ENCODE measurements around the gene PXYLP1. TPM values are rescaled to one million over a fixed set of nuclear protein-coding genes. Genes with fewer than 3 reads are reported as not detected.

PXYLP1 gene
- total RNA-seq, 2 donors from 2014 or later = 37.7 to 53.6 TPM

DNA sequence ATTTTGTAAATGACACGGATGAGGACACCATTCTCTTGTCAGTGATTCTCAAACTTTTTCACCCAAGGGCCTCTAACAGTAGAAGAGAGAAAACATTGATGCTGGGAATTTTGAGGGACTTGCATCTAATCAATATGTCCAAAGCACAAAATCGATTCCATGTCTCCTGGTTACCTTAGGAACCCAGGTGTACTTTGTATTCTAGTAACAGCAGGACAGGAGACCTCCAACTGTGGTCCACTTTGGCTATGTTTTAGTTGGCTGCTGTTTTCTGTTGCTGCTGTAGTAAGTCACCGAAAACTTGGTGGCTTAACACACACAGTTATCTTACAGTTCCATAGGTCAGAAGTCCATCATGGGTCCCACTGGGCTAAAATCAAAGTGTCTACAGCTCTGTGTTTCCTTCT lies 112.2 kb downstream of the PXYLP1 start:
- Histone ChIP-seq H3K27me3 (ENCODE audit: control insufficient read depth, insufficient read depth, low read length, poor library complexity, severe bottlenecking) (no peaks in the 10 kb centered on the region), H3K9me3 (ENCODE audit: control insufficient read depth, low read length) (no peaks in the 10 kb centered on the region), H3K36me3 (ENCODE audit: control insufficient read depth, insufficient read depth, low read length) (no peaks in the 10 kb centered on the region), H3K27ac (ENCODE audit: low read depth, low read length) (no peak overlapping the region), H3K9ac (ENCODE audit: extremely low read depth, low read length, poor library complexity, severe bottlenecking) (no peak overlapping the region), H3K4me1 (ENCODE audit: control insufficient read depth, insufficient read depth, low read length) (peaks cover 18% of the 10 kb centered on the region), H3K4me3 (ENCODE audit: low read length) (no peak overlapping the region)
- TF ChIP-seq, protein P1, sequence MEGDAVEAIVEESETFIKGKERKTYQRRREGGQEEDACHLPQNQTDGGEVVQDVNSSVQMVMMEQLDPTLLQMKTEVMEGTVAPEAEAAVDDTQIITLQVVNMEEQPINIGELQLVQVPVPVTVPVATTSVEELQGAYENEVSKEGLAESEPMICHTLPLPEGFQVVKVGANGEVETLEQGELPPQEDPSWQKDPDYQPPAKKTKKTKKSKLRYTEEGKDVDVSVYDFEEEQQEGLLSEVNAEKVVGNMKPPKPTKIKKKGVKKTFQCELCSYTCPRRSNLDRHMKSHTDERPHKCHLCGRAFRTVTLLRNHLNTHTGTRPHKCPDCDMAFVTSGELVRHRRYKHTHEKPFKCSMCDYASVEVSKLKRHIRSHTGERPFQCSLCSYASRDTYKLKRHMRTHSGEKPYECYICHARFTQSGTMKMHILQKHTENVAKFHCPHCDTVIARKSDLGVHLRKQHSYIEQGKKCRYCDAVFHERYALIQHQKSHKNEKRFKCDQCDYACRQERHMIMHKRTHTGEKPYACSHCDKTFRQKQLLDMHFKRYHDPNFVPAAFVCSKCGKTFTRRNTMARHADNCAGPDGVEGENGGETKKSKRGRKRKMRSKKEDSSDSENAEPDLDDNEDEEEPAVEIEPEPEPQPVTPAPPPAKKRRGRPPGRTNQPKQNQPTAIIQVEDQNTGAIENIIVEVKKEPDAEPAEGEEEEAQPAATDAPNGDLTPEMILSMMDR (conservative IDR thresholded peaks at IDR 0.05) = no peak
- peaks cover 35% of the 10 kb centered on the region for H3K4me1 Mint-ChIP-seq
- WGBS, 2 experiments (ENCODE audit: insufficient coverage in 1 of 2, insufficient read length in 1 of 2) = 90 to 96% methylated on average over 2 to 3 of the region's 3 CpGs
- no peak for DNase-seq
- no peaks in the 10 kb centered on the region for H3K9me3 Mint-ChIP-seq
- no peaks in the 10 kb centered on the region for H3K36me3 Mint-ChIP-seq (ENCODE audit: low read depth)
- H3K27me3 Mint-ChIP-seq (ENCODE audit: insufficient read depth) = peaks cover 6% of the 10 kb centered on the region
- H3K4me3 Mint-ChIP-seq = no peak overlapping the region
- H3K27ac Mint-ChIP-seq = no peak overlapping the region

Other genes with a start within 250 kb of the PXYLP1 start
- gene SPSB4, start 180.5 kb upstream of the PXYLP1 start, total RNA-seq = 1 to 10 TPM; 7.5 to 8.2 TPM
- 10 to 100 TPM; 27.3 to 28.2 TPM for gene ZBTB38, start 136.7 kb downstream of the PXYLP1 start, total RNA-seq

Measured in endodermal cell (in vitro differentiated cells).